ENCODE data around the gene SIGLEC1. TPM values are rescaled to one million over a fixed set of nuclear protein-coding genes. Genes with fewer than 3 reads are reported as not detected.

Gene SIGLEC1
- total RNA-seq (2022; extraction: Qiagen RNA extraction), result 0.01 to 0.02 TPM (median 0.02 TPM) in 3 of 5 replicates, not detected in the others

GRCh38 chr20:3712279-3712873 lies at the start of gene SIGLEC1:
Gene SIGLEC1 (minus strand): TSS chr20:3712600. CDS start chr20:3707128, 5,472 bp downstream.

GRCh38 chr20:3732327-3733118 lies 20.1 kb upstream of the SIGLEC1 start, which contains the start of gene HSPA12B:
Gene HSPA12B (plus strand): TSS chr20:3732685. CDS start chr20:3738675, 5,990 bp downstream.

GRCh38 chr20:3681931-3682781 lies 30.2 kb downstream of the SIGLEC1 start, which contains the start of gene ADAM33:
Gene ADAM33 (minus strand): TSS chr20:3682010. CDS start chr20:3682004, 6 bp downstream.

GRCh38 chr20:3663031-3663701 lies 49.2 kb downstream of the SIGLEC1 start, which contains the start of gene GFRA4:
Gene GFRA4 (minus strand): TSS chr20:3663399. CDS start chr20:3663399, 0 bp downstream.

Other genes with a start within 250 kb of the SIGLEC1 start
- 17.9 to 26.4 TPM (median 25.5 TPM) in 5 replicates for gene ATRN, start 241.6 kb downstream of the SIGLEC1 start, total RNA-seq (2022; extraction: Qiagen RNA extraction)
- gene GFRA4, start 49.2 kb downstream of the SIGLEC1 start, total RNA-seq (2022; extraction: Qiagen RNA extraction), result not detected in 5 replicates
- 0.05 to 0.09 TPM (median 0.08 TPM) in 4 of 5 replicates, not detected in the other for gene ADAM33, start 30.6 kb downstream of the SIGLEC1 start, total RNA-seq (2022; extraction: Qiagen RNA extraction)
- 0.25 to 0.74 TPM (median 0.53 TPM) in 5 replicates for gene HSPA12B, start 20.1 kb upstream of the SIGLEC1 start, total RNA-seq (2022; extraction: Qiagen RNA extraction)
- 101 to 173 TPM (median 159 TPM) in 5 replicates for gene ADISSP, start 55.2 kb upstream of the SIGLEC1 start, total RNA-seq (2022; extraction: Qiagen RNA extraction)
- 1.3 to 2.4 TPM (median 1.9 TPM) in 5 replicates for gene SPEF1, start 68.8 kb upstream of the SIGLEC1 start, total RNA-seq (2022; extraction: Qiagen RNA extraction)
- gene CENPB, start 74.1 kb upstream of the SIGLEC1 start, total RNA-seq (2022; extraction: Qiagen RNA extraction), result 91.9 to 125 TPM (median 122 TPM) in 5 replicates
- gene CDC25B, start 83.7 kb upstream of the SIGLEC1 start, total RNA-seq (2022; extraction: Qiagen RNA extraction), result 175 to 224 TPM (median 220 TPM) in 5 replicates
- 13.9 to 18.8 TPM (median 18.3 TPM) in 5 replicates for gene AP5S1, start 107.9 kb upstream of the SIGLEC1 start, total RNA-seq (2022; extraction: Qiagen RNA extraction)
- gene MAVS, start 134.2 kb upstream of the SIGLEC1 start, total RNA-seq (2022; extraction: Qiagen RNA extraction), result 17.1 to 22.8 TPM (median 21.8 TPM) in 5 replicates
- gene PANK2, start 176.8 kb upstream of the SIGLEC1 start, total RNA-seq (2022; extraction: Qiagen RNA extraction), result 54.4 to 62.4 TPM (median 55.7 TPM) in 5 replicates